Endothelial cell of hepatic sinusoid (primary cell): Measurements from ENCODE around the gene EGFLAM.

ENCODE experiments used
- in situ Hi-C: cut with HindIII; loops from 2 replicates; pipeline ENCODE4 v1.10.0; 2017; ENCODE audit warnings: low sequenced_read_pairs

Gene EGFLAM

GRCh38 chr5:38265546-38266179 lies 7.3 kb downstream of the EGFLAM start:
- in situ Hi-C loops: no loop called here

GRCh38 chr5:38267372-38267771 lies 9.0 kb downstream of the EGFLAM start:
- in situ Hi-C loops: no loop called here

GRCh38 chr5:38273626-38274025 lies 15.3 kb downstream of the EGFLAM start:
- in situ Hi-C loops: no loop called here

GRCh38 chr5:38274370-38274769 lies 16.0 kb downstream of the EGFLAM start:
- in situ Hi-C loops: no loop called here

- in situ Hi-C loops: no loop called here
Measured at GRCh38 chr5:38284384-38284783, 26.0 kb downstream of the EGFLAM start.

- in situ Hi-C loops: no loop called here
Measured at GRCh38 chr5:38285226-38285625, 26.9 kb downstream of the EGFLAM start.

- in situ Hi-C loops: no loop called here
Measured at GRCh38 chr5:38286002-38286401, 27.6 kb downstream of the EGFLAM start.

GRCh38 chr5:38287124-38287523 lies 28.8 kb downstream of the EGFLAM start:
- in situ Hi-C loops: no loop called here

GRCh38 chr5:38289457-38289856 lies 31.1 kb downstream of the EGFLAM start:
- in situ Hi-C loops: no loop called here

GRCh38 chr5:38290028-38290653 lies 31.8 kb downstream of the EGFLAM start:
- in situ Hi-C loops: no loop called here

GRCh38 chr5:38291355-38291754 lies 33.0 kb downstream of the EGFLAM start:
- in situ Hi-C loops: no loop called here

GRCh38 chr5:38292228-38292627 lies 33.9 kb downstream of the EGFLAM start:
- in situ Hi-C loops: no loop called here

GRCh38 chr5:38295751-38296150 lies 37.4 kb downstream of the EGFLAM start:
- in situ Hi-C loops: no loop called here

GRCh38 chr5:38297830-38298608 lies 39.7 kb downstream of the EGFLAM start:
- in situ Hi-C loops: no loop called here

- in situ Hi-C loops: no loop called here
Measured at GRCh38 chr5:38299585-38299984, 41.2 kb downstream of the EGFLAM start.

- in situ Hi-C loops: no loop called here
Measured at GRCh38 chr5:38305148-38305547, 46.8 kb downstream of the EGFLAM start.

GRCh38 chr5:38307845-38308244 lies 49.5 kb downstream of the EGFLAM start:
- in situ Hi-C loops: no loop called here

GRCh38 chr5:38316544-38317224 lies 58.3 kb downstream of the EGFLAM start:
- in situ Hi-C loops: loop anchor here (5.0 kb wide), 1 partner anchor 61 kb away; no protein-coding TSS in a partner anchor

- in situ Hi-C loops: loop anchor here (5.0 kb wide), 1 partner anchor 59 kb away; no protein-coding TSS in a partner anchor
Measured at GRCh38 chr5:38317868-38318267, 59.5 kb downstream of the EGFLAM start.

- in situ Hi-C loops: loop anchor here (5.0 kb wide), 1 partner anchor 58 kb away; no protein-coding TSS in a partner anchor
Measured at GRCh38 chr5:38319491-38319890, 61.1 kb downstream of the EGFLAM start.

- in situ Hi-C loops: no loop called here
Measured at GRCh38 chr5:38321978-38322377, 63.6 kb downstream of the EGFLAM start.
